ENCODE results near the gene PIGM. TPM values are rescaled to one million over a fixed set of nuclear protein-coding genes. Genes with fewer than 3 reads are reported as not detected.

Gene PIGM
- total RNA-seq, 4 donors from 2014 or later = 3.3 to 6.5 (median 4.8) TPM

DNA sequence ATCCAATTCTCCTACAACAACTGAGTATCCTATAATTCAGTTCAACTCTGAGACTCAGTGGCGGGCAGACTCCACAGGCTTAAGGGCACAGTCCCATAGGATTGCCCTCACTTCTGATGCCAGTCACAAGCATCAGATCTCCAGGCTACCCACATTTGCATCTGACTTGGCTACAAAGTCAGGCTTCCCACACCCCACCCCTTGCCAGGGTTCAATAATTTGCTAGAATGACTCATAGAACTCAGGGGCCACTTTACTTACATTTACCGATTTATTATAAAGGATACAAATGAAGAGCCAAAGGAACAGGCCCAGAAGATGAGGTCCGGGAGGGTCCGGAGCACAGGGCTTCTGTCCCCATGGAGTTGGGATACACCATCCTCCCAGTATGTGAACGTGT is 41.8 kb downstream of the PIGM start:
- Histone ChIP-seq H3K27me3 (no peaks in the 10 kb centered on the region), H3K4me1 (peaks cover 3% of the 10 kb centered on the region), H3K4me3 (no peak overlapping the region), H3K9me3 (no peaks in the 10 kb centered on the region), H3K36me3 (no peaks in the 10 kb centered on the region), H3K27ac (no peak overlapping the region)
- DNase-seq (ENCODE audit: low spot score in 2 of 2) = no peak
- 87% methylated on average over 5 of the region's 5 CpGs for WGBS
- TF ChIP-seq POLR2A (IDR thresholded peaks at IDR 0.05) = no peak
- no peak for TF ChIP-seq POLR2AphosphoS5 (IDR thresholded peaks at IDR 0.05)
- no peak for TF ChIP-seq EP300 (IDR thresholded peaks at IDR 0.05)
- TF ChIP-seq, protein P1, sequence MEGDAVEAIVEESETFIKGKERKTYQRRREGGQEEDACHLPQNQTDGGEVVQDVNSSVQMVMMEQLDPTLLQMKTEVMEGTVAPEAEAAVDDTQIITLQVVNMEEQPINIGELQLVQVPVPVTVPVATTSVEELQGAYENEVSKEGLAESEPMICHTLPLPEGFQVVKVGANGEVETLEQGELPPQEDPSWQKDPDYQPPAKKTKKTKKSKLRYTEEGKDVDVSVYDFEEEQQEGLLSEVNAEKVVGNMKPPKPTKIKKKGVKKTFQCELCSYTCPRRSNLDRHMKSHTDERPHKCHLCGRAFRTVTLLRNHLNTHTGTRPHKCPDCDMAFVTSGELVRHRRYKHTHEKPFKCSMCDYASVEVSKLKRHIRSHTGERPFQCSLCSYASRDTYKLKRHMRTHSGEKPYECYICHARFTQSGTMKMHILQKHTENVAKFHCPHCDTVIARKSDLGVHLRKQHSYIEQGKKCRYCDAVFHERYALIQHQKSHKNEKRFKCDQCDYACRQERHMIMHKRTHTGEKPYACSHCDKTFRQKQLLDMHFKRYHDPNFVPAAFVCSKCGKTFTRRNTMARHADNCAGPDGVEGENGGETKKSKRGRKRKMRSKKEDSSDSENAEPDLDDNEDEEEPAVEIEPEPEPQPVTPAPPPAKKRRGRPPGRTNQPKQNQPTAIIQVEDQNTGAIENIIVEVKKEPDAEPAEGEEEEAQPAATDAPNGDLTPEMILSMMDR (IDR thresholded peaks at IDR 0.05) = no peak

- no peak overlapping the region for H3K27ac ChIP-seq
- TF ChIP-seq EP300 (IDR thresholded peaks at IDR 0.05) (no peak), POLR2AphosphoS5 (IDR thresholded peaks at IDR 0.05) (no peak), POLR2A (IDR thresholded peaks at IDR 0.05) (no peak)
- TF ChIP-seq, protein P1 (IDR thresholded peaks at IDR 0.05) = no peak
- DNase-seq (ENCODE audit: low spot score in 2 of 2) = no peak
- no peaks in the 10 kb centered on the region for H3K9me3 ChIP-seq
- no peaks in the 10 kb centered on the region for H3K36me3 ChIP-seq
- WGBS = 60% methylated on average over 3 of the region's 3 CpGs
- H3K27me3 ChIP-seq = no peaks in the 10 kb centered on the region
- H3K4me3 ChIP-seq = no peak overlapping the region
- H3K4me1 ChIP-seq = peaks cover 3% of the 10 kb centered on the region
Measured at GRCh38 chr1:159989581-159989980, 42.2 kb downstream of the PIGM start.

GRCh38 chr1:159988006-159988405 is 43.8 kb downstream of the PIGM start:
- no peak for TF ChIP-seq EP300 (IDR thresholded peaks at IDR 0.05)
- TF ChIP-seq, protein P1 (IDR thresholded peaks at IDR 0.05) = no peak
- TF ChIP-seq POLR2A (IDR thresholded peaks at IDR 0.05) = no peak
- no peak for TF ChIP-seq POLR2AphosphoS5 (IDR thresholded peaks at IDR 0.05)
- H3K36me3 ChIP-seq = no peaks in the 10 kb centered on the region
- no peaks in the 10 kb centered on the region for H3K27me3 ChIP-seq
- no peaks in the 10 kb centered on the region for H3K9me3 ChIP-seq
- no peak for DNase-seq (ENCODE audit: low spot score in 2 of 2)
- no peak overlapping the region for H3K4me3 ChIP-seq
- no peak overlapping the region for H3K27ac ChIP-seq
- peaks cover 3% of the 10 kb centered on the region for H3K4me1 ChIP-seq
- WGBS = 81% methylated on average over 1 of the region's 1 CpG

DNA sequence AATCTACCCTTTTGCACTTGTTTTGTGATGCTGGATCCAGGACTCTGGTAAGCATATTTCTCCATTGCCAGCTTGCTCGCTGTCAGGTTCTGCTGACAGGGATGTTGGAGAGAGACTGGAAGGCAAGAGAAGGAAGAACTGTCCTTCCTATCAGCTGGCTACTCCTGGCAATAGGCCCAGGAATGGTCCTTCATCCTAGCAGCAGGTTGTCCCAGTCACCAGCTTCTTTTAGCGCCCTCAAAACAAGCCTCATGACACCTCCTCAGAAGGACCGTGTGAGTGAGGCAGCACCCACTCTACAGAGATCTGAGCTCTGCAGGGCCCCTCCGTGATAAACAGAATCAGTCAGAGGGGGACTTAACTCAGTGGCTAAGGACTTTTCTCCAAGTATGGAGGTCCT is 44.6 kb downstream of the PIGM start:
- H3K9me3 ChIP-seq = no peaks in the 10 kb centered on the region
- no peak for TF ChIP-seq EP300 (IDR thresholded peaks at IDR 0.05)
- TF ChIP-seq, protein P1 (IDR thresholded peaks at IDR 0.05) = no peak
- no peak for TF ChIP-seq POLR2A (IDR thresholded peaks at IDR 0.05)
- no peak for TF ChIP-seq POLR2AphosphoS5 (IDR thresholded peaks at IDR 0.05)
- no peak for DNase-seq (ENCODE audit: low spot score in 2 of 2)
- no peak overlapping the region for H3K27ac ChIP-seq
- H3K27me3 ChIP-seq = no peaks in the 10 kb centered on the region
- H3K4me3 ChIP-seq = no peak overlapping the region
- no peaks in the 10 kb centered on the region for H3K36me3 ChIP-seq
- WGBS = 85% methylated on average over 4 of the region's 4 CpGs
- peaks cover 3% of the 10 kb centered on the region for H3K4me1 ChIP-seq

DNA sequence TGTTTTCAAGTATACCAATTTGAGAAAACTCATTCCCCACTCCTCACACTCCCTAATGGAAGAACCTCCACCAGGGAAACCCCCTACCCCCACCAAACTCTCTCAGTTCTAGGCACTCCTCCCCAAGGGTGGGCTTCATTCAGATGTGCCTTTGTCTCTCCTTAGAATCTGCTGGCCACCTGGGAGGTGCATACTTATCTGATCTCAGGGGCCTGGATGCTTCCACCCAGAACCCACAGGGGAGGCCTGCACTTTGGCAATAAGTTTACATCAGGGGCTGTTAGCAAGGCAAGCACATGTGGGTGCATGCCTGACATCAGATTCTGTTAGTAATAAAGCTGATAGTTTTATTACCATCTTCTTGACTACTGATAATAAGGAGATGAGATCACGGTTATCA is 45.3 kb downstream of the PIGM start:
- Histone ChIP-seq H3K36me3 (peaks cover under 1% of the 10 kb centered on the region), H3K4me1 (no peaks in the 10 kb centered on the region), H3K27me3 (no peaks in the 10 kb centered on the region), H3K27ac (no peak overlapping the region), H3K4me3 (no peak overlapping the region), H3K9me3 (no peaks in the 10 kb centered on the region)
- TF ChIP-seq POLR2A (IDR thresholded peaks at IDR 0.05) (no peak), POLR2AphosphoS5 (IDR thresholded peaks at IDR 0.05) (no peak), EP300 (IDR thresholded peaks at IDR 0.05) (no peak)
- TF ChIP-seq, protein P1 (IDR thresholded peaks at IDR 0.05) = no peak
- 65% methylated on average over 1 of the region's 1 CpG for WGBS
- DNase-seq (ENCODE audit: low spot score in 2 of 2) = no peak
